Activated gamma-delta T cell treated with Interleukin-2 at 50 U/mL for 16 hours (primary cell): ENCODE results near the gene SRP14.
A peak's percentile ranks its signal among the peaks of the same experiment; 100 is the strongest.

ENCODE experiments used
- DNase-seq: peaks from one replicate; pipeline ENCODE4 v3.0.0-alpha.2; 2020

The SRP14 gene

DNA sequence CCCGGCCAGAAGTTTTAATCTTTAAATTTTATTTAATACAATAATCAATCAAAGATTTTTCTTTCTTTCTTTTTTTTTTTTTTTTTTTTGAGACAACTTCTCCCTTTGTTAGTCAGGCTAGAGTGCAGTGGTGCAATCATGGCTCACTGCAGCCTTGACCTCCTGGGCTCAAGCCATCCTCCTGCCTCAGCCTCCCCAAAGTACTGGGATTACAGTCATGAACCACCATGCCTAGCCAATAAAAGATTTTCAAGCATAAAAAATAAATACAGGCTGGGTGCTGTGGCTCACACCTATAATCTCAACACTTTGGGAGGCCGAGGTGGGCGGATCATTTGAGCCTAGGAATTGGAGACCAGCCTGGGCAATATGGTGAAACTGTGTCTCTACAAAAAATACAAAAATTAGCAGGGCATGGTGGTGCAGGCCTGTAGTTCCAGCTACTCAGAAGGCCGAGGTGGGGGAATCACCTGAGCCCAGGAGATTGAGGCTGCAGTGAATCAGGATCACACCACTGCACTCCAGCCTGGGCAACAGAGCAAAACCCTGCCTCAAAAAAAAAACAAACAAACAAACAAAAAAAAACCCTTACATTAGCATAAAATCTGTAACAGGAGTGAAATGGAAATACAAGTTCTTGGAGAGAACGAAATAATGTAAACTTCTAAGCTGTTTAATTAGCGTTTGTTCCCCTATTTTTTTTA lies 29.1 kb upstream of the SRP14 start:
- DNase-seq, result no peak

DNA sequence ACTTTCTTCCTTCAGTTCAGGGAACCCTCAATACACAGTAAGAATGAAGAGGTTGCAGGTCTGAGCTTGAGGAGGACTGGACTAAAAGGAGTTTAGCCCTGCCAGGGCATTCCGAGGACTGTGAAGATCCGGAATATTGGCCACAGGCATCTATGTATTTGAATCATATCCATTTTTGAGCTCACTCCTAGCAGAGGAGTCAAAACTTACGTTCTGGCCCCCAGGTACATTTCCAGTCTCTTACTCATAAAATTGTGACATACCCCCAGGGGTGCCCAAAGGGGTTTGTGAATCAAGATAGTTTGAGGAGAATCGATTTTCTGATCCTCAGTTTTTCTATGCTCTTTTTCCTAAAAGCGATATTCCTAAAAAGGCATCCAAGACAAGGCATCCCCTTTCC lies 27.6 kb upstream of the SRP14 start:
- DNase-seq, result no peak

DNA sequence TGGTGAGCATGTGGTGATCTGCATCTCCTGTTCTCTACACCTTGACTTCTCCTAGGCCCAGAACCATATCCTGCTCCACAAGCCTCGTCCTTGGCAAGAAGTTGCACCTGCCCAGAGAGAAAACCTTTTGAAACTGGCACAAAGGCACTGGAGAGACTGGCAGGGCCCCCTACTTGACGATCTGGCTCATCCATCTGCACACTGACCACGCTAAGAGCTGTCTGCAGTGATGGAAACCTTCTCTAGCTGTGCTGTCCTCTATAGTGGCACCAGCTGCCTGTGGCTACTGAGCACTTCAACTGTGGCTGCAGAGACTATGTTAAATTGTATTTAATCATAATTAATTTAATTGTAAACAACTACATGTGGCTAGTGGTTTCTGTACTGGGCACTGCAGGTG lies 26.2 kb upstream of the SRP14 start:
- no peak for DNase-seq

DNA sequence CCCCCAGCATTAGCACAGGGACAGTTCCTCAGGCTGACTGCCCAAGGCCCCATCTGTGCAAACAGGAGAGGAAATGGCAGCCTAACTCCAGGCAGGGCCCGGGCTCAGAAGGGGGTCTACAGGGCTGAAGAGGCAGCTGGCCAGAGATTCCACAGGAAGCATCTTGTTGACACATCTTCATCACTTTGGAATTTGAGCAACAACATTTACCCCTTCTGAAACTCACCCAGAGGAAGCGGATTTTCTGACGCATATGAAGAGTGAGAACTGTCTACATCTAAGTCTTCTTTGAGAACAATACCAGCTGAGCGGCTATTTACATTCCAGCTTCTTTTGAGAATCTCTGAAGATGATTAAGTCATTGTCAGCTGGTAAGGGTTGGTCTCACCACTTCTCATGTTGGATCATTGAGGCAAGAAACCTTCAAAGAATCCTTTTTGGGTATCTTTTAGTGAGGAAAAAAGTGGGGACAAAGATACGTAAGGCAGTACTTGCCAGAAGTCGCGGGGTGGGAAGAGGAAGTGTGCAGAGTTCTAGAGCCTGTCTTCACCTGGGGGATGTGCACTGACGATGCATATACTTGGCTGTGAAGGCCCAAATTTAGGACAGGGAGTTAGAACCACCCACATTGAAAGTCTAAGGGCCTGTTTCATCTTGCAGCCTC lies 25.4 kb upstream of the SRP14 start:
- DNase-seq, result no peak

DNA sequence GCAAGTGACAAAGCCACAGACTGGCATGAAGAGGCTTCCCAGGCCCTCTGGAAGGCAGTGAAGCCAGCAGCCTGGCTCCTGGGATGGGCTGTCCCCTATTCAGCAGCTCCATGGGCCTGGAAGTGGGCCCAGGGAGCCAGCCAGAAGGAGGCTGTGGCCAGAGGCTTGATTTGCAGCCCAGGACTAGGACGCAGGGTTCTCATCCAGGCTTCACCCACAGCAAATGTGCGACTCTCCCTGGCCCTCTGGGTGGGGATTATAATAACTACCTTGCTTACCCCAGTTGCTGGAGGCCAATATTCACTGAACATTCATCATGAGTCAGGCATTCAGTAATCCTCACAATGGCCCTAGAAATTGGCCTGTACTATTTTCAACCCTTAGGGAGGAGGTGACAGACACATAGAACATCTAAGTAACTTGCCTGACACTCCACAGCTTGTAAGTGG lies 24.6 kb upstream of the SRP14 start:
- DNase-seq, result no peak

DNA sequence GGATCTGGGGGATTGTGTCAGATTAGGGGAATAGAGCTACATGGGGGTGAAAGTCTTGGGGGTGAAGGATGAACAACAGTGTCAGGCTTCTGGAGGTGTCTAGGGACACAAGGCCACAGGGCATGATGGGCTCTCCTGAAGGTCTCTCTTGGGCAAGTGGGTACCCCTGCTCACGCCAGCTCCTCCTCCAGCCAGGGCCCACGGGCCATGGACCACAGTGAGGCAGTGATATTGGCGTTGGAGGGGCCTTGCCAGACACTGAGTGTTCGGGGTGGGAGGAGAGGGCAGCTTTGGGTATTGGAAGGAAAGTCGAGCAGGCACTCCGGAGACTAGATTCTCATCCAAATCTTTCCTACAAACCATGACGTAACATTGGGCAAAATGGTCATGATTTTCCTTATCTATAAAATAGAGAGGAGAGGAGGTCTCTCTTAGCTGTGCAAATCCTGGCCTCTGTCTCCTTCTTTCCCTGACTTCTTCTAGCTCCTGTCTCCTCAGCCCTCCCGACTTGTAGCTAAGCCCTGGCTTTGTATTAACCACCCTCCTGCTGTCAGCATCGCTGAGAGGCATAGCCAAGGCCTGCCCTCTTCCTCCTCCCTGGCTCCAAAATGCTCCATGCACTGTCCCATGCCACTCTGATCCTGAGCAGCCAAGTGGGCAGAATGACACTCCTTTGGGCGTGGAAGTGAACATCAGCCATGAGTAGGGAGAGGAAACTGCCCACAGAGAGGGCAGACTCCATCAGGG lies 24.0 kb upstream of the SRP14 start:
- DNase-seq, result no peak

DNA sequence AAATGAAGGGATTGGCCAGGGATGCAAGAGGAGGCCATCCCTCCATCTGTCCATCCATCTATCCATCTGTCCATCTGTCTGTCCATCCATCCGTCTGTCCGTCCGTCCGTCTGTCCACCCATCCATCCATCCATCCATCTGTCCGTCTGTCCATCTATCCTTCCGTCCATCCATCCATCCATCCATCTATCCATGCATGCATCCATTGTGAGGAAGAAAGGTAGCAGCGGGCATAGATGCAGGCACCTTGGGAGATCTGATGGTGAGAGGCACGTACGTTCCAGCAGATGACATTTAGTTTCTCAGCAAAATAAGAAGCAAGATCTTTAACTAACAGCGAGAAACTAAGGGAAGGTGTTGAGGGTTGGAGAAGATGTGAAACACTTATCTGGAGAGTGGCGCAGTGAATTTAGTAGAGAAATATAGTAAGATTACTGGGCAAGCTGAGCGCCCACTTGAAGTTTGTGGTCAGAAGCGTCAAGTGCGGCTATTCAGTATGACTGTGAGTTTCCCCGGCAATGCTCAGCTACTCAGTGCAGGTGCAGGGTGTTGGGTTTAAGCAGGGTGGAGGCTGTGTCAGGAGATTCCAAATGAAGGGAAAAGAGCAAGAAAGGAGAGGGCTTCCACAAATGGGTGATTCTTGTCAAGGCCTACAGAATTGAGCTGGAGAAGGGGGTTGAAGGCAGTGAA lies 22.4 kb upstream of the SRP14 start:
- no peak for DNase-seq

DNA sequence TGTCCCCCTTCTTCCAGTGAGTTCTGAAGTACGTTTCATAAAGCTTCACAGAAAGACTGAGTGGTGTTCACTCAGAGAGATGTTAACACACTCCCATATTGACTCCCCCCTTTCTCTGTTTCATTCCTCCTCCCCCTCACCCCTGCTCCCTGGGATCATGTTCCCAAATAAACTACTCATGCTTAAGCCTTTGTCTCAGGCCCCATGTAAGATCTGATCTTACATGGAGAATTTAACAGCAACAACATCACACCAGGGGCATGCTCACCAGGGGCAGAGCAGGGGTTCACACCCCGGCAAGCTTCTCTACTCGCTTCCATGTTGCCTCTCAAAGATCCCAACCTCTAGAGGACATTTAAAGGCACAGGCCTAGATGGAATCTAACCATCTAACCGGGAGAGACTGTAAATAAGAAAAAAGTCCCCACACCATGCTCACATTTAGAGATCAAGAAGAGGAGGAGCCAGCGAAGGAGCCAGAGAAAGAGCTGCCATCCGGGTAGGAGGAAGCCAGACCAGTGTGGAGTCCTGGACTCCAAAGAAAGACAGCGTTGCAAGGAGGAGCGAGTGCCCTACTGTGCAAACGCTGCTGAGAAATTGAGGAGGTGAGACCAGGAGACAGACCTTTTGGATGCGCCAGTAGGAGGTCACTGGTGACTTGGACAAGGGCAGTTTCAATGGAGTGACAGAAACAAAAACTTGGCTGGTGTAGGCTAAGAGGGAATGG lies 21.4 kb upstream of the SRP14 start:
- no peak for DNase-seq

DNA sequence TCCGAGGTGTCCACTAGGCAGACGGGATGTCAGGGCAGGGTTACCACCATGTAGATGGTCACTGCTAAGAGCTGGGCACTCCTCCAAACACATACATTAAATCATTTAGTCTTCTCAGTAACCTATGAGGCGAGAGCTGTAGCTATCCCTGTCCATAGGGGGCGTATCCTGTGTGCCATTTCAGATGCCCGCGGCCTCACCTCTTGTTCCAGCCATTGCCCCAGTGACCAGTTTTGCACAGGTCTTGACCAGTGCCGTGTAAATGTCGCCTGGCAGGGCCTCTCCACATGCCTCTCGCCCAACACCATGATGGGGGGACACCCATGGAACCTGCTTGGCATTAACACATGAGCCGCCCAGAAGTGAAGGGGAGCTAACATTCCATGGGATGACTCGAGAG lies 20.8 kb upstream of the SRP14 start:
- DNase-seq, result no peak

DNA sequence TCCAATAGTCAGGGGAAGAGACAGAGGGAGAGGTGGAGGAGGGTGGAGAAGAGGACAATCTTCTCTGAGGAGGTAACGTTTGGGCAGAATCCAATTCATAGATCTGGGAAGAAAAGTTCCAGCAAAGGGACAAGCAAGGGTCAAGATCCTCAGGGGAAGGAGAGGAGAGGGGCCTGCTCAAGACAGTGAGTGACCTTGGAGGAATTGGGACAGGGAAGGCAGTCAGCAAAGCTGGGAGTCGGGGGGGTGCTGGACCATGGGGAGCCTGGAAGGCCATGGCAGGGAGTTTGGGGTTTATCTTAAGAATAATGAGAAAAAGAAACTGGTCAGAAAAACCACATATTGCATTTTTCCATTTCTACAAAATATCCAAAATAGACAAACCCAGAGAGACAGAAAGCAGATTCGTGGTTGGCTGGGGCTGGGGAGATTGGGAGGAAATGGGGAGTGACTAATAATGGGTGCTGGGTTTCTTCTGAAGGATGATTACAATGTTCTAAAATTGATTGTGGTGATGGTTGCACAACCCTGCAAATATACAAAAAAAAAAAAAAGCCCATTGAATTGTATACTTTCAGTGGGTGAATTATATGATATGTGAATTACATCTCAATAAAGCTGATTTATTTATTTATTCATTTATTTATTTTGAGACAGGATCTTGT lies 19.6 kb upstream of the SRP14 start:
- no peak for DNase-seq

DNA sequence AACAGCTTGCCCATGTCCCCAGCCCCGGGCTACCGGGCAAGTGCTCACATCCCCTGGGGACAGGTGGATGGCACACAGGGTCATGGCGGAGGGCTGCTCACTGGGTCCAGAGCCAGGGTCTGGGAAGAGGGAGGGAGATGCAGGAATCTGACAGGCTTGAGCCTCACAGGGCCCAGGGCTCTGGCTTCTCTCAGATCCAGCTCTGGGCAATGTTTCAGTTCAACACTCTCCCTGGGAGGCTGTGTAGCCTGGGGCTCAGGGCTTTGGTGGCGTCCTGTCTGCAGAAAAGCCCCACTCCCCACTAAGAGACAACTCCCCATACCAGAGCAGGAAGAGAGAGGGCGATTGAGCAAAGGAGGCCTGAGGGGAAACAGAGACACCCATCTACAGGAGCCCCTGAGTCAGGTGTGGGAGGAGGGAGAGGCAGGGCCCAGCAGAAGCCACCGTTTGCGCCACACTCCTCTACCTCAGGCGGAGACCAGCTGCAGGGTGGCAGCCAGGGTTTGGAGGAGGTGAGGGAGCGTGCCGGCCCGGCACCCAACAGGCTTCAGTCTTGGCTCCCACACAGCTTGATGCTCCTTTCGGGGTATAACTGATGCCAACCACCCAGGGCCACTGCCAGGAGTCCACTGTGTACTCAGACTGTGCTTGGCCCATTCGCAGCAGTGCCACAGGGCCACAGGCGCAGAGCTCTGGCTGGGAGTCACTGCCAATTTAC lies 16.8 kb upstream of the SRP14 start:
- DNase-seq, result no peak

DNA sequence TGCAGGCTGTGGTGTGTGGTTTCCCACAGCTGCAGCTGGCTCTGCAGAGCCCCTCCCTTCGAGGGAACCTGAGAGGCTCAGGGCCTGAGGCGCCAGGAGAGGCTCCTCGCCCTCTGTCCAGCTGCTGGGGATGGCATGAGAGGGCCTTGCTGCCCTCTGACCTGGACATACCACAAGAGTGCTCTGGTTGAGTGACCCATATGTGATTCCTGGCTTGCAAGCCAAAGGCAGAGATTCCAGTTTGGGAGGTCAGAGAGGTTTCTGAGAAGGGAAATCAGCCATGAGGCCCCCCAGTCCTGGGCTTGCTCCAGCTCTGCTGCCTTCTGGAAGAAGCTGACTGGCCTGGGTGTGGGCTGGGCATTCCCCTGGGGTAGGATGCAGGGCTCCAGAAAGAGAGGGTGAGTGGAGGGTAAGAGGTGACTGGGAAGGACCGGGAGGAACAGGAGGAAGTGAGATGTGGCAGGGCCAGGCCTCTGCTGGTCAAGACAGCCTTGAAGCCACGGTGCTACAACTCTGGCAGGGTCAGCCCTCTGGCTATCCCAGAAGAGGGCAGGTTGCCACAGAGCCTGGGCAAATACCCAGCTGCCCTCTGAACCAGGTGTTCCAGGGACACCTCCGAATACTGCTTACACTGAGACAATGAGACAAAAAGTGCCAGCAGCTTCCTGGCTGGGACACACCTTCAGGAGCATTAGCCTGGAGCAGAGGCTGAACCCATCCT lies 16.0 kb upstream of the SRP14 start:
- DNase-seq, result peak; percentile 34

DNA sequence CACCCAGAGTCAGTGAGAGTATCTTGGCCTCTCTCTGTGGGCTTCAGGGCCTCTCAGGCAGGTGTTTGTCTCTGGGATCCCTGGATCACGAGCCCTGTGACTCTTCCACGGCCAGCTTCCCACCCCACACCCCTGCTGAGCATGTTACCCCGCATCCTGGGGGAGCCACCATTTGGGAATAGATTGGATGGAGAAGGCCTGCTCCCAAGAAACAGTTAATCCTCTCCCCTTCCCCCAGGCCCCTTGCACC lies 15.5 kb upstream of the SRP14 start:
- DNase-seq, result no peak

DNA sequence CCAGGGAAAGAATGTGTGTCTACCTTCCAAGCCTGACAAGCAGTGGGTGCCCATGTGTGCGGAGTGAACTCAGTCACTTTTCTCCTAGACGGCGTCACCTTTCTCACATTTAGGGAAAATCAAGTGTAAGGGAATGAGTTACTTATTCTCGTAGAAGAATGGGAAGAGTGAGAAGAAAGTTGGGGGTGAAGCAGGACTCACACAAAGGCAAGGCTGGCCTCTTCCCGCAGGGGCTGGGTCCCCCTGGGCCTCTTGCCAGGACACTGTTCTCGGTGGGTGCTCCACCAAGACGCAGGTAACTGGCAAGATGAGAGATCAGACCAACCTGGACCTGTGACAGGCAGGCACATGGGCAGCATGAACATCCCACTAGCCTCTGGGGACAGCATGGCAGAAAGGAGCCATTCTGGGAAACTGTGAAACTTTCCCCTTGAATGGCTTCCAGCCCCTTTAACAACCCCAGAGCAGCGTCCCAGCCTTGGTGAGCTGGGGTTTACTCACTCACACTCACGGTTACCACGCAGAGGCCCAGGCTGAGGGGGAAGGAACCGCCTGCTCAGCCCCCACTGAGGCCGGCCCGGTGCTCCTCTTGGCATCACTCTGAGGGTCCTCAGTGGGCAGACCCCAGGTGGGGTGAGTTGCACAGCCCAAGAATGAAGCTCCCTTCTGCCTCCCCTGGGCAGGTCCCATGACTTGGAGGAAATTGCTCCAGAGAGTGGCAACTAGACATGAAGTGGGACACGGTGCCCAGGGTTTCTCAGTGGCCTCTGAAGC lies 15.0 kb upstream of the SRP14 start:
- no peak for DNase-seq

DNA sequence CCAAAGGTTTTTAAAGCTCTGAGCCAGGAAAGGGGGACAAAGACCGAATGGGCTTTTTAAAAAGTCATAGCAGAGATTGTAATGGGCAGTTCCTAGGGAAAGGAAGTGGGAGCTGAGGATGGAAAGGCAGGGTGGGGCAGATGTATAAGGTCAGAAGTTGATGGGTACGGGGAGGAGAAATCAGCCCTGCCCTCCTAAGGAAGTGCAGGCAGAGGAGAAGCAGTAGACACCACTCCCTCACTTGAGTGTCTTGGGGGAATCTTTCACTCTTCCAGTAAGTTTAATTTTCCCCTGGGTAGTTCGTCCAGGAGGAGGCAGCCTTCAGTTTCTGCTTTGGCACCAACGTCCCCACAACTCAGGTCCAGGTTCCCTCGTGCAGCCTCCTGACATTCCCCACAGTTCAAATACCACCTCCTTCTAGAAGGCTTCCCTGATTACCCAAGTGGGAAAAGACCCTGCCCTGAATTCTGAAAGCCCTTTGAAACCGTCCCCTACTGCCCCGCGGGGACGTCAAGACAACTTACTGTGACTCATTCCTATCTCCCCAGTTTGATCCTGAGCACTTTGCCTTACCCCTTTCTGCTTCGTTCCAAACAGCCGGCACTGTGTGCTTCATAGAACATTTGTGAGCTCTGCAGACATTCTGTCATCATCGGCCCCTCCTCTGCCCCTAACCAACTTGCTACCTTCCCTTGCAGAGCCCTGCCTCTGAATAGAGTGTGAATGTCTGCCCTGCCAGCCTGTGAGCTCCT lies 14.3 kb upstream of the SRP14 start:
- DNase-seq, result no peak

DNA sequence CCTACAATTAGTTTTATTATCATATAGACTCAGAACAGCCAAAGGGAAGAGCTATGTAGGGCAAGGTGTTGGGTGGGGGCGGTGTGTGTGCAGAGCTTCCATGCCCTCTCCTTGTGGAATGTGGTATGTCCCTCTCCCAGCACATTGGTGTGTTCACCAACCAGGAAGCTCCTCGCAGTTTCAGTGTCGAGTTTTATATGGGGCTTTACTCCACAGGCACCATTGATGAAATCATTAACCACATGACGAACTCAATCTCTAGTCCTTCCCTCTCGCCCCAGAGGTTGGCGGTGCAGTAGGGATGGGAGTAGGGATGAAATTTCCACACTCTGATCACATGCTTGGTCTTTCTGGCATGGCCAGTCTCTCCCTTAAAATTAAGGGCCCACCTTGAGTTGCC lies 13.6 kb upstream of the SRP14 start:
- no peak for DNase-seq

DNA sequence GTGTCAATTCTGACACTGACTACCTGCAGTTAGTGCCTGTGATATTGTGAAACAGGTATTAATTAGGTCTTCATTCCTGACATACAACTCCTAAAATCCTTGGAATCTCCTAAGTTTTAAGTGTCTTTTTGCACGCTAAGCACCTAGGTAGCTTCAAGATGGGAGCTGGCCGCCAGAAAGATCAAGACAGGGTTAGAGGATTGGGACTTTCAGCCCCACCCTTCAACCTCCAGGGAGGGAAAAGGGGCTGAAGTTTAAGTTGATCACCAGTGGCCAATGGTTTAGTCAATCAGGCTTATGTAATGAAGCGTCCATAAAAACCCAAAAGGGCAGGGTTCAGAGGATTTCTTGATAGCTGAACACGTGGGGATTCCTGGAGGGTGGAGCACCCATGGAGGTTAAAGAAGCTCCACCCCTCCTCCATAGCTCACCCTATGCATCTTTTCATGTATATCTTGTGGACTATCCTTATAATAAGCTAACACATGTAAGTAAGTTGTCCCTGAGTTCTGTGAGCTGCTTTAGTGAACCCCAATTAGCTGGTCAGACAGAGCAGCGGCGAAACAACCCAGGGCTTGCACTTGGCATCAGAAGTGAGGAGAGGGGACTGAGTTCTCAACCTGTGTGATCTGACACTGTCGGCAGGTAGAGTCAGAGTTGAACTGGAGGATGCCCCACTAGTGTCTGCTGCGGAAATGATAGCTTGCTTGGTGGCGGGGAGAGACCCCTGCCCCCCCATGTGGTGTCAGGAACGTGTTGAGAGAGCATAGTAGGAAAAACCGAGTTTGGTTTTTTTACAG lies 12.8 kb upstream of the SRP14 start:
- DNase-seq, result no peak

DNA sequence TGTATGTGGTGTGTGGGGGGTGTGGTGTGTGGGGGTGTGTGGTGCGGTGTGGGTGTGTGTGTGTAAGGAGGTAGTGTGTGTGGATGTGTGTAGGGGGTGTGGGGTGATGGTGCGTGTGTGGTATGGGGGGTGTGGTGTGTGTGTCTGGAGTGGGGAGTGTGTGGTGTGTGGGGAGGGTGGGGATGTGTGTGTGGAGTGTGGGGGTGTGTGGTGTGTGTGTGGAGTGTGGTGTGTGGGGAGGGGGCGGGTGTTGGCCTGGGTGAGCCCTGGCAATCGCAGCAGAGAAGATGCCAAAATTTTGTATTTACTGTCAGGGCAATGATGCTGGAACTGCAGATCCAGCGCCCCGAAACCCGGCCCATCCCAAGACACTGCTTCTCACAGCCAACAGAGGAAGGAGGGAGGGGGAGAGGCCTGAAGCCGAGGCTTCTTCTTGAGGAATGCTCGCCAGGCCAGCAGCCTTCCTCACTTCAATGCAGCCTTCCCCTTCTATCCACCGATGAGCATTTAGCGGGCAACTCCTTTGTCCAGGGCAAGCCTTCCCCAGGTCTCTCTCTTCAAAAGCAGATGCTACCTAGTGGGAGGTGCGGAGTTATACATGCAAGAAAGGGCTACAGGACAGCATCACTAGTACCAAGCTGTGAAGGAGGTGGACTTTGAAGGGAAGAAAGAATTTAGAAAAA lies 11.9 kb upstream of the SRP14 start:
- DNase-seq, result no peak
